NCI-H2107 treated with DMSO at 0.1 percent for 48 hours (cell line): ENCODE measurements around the gene MAP3K5.
"Not testable (repeated sequence)": the region's sequence is repeated elsewhere in the genome, so short reads cannot be mapped to it uniquely, and the experiment has no call there.

ENCODE experiments used
- DNase-seq: peaks from one replicate; lab custom pipeline; 2025; ENCODE audit not compliant: unreplicated experiment; lab: John Stamatoyannopoulos, UW

MAP3K5 gene

GRCh38 chr6:136774228-136775041 is 17.8 kb downstream of the MAP3K5 start:
- DNase-seq: no peak

DNA sequence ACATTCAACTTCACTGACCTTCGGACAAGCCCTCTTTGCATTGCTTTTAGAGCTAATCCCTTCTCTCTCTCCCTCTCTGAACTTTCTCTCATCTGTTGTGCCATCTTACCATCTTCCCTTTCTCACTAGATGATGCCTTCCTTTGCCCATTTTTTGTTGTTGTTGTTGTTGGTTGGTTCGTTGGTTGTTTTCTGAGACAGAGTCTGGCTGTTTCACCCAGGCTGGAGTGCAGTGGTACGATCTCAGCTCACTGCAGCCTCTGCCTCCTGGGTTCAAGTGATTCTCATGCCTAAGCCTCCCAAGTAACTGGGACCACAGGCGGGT is 18.8 kb downstream of the MAP3K5 start:
- DNase-seq: no peak

DNA sequence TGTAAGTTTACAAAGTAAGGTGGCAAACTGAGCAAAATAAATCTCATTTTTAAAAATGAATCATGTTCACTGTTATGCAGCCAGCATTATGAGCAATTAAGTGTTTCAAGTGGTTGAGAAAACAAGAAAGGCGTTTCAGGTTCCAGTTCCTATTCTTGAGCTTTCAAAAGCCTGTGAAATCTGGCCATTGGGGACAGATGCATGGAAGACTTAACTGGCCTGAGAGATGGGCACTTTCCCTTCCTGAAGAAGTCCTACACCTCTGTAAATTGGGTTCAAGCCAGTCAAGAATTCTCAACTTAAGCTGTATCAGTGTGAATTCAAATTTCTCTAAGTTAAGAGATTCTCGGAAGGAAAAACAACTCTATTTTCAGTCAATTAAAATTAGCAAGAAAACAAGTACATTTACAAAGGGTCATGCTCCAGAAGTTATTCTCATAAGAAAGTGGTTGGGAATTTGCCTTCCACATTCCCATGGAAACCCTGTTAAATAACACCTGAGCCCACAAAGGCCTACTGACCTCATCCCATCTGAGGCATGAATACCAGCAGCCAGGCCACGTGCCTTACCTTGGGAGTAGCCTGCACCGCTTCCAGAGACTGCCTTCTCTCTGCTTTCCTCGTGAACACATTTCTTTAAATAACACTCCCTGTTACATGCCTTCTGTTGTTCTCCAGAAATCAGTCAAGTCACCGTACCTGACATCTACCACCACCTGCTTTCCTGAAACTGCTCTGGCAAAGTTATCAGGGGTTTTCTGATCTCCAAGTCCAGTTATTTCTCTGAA is 19.4 kb downstream of the MAP3K5 start:
- DNase-seq: no peak

DNA sequence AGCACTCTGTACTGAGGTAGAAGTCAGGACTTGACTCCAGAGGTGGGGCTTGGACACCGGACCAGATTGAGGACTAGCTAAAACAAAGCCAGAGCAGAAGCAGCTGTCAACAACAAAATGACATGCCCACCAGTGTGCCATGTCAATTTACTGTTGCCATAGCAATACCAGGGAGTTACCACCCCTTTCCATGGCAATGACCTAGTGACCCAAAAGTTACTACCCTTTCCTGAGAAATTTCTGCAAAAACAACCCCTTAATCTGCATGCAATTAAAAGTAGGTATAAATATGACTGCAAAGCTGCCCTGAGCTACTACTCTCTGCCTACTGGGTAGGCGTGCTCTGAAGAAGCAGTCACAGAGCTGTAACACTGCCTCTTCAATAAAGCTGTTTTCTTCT is 21.0 kb downstream of the MAP3K5 start:
- no peak for DNase-seq

GRCh38 chr6:136769759-136770158 is 22.5 kb downstream of the MAP3K5 start:
- no peak for DNase-seq

DNA sequence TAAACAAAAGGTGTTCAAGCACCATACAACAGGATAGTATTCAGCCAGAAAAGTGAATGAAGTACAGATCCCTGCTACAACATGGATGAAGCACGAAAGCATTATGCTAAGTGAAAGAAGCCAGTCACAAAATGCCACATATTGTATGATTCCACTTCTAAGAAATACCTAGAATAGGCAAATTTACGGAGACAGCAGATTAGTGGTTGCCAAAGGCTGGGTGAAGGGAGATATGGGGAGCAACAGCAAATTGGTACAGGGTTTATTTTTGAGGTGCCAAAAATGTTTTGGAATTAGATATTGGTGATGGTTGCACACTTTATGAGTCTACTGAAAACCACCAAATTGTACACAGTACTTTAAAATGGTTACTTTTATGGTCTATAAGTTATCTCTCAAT is 23.2 kb downstream of the MAP3K5 start:
- no peak for DNase-seq

- no peak for DNase-seq
Measured at GRCh38 chr6:136767570-136768309, 24.5 kb downstream of the MAP3K5 start.

- no peak for DNase-seq
Measured at GRCh38 chr6:136767103-136767502, 25.2 kb downstream of the MAP3K5 start.

- DNase-seq: no peak
Measured at GRCh38 chr6:136766274-136766673, 26.0 kb downstream of the MAP3K5 start.

DNA sequence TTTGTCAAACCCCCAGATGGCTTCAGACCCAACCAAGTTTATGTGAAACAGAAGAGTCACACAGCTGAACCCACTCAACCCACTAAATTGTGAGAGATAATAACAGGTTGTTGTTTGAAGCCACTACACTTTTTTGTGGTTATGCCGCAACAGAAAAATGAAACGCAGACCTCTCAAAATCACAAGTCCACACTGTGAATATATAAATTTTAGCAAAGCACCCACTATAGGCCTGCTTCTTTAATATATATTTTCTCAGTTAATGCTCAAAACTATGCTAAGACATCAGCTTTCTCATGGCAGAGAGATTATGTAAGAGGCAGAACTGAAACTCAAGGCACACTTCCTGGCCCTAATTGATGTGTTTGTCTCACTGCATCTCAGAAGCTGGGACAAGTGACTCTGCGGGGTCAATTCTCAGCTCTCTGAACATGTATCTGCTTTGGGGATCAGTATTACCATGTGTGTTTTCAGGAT is 27.7 kb downstream of the MAP3K5 start:
- no peak for DNase-seq

- DNase-seq: no peak
Measured at GRCh38 chr6:136763716-136764516, 28.4 kb downstream of the MAP3K5 start.

GRCh38 chr6:136763255-136763654 is 29.0 kb downstream of the MAP3K5 start:
- DNase-seq: no peak

DNA sequence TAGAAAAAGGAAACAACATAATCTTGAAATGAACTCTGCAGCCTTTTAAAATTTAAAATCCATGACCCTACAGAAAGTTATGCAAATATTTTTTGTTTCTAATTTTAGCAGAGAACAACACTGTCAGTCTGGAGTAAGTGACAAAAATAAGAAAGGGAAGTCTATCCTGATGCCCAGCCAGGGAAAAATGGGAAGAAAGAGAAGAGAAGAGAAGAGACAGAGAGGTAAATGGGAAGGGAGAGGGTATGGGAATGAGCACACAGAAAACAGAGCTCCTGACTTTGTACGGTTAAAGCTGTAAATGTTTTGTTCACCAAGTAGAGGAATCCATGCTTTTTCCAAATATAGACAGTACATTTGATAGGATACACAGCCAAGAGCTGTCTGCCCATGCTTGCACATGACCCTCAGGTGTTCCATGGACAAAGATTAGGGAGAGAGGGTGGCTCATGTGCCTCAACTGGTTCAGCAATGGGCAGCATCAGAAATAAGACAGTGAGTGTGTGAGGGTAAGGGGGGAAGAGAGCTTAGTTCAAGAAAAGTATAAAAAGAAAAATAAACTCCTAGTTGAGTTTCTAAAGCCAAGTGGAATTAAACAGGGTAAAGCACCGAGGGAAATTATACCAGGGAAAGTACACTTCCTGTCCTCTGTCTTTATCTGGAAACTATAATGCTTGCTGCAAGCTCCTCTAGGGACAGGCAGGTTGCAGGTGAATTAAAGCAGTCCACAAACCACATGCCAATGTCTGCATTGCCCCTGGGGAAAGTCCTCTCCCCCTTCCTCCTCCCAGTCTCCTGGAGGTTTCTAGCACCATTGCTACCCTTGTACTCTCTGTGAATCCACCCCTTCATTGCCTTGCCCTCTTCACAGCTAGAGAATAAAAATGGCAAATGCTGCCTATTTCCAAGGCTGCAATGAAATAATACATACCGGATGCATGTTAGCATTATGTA is 30.0 kb downstream of the MAP3K5 start:
- DNase-seq: no peak

- no peak for DNase-seq
Measured at GRCh38 chr6:136761227-136761922, 30.9 kb downstream of the MAP3K5 start.

GRCh38 chr6:136760781-136761180 is 31.5 kb downstream of the MAP3K5 start:
- DNase-seq: not testable (repeated sequence)

DNA sequence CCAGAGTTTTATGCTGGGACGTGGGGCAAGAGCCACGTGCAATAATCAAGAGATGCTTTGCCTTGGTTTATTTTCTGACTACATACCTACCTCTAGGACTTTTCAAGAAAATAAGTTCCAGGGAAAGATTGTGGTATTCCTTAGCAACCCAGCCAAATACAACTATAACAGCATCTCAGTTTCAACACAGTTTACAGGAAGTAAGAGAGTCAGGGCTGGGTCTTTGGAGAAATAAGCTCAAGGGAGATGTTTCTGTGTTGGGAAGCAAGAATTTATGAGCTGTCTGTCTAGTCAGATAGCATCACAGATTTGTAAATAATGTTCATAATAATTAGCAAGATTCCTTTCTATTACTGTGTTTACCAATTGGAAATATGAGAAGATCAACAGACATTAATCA is 35.1 kb downstream of the MAP3K5 start:
- no peak for DNase-seq

- no peak for DNase-seq
Measured at GRCh38 chr6:136754820-136755219, 37.5 kb downstream of the MAP3K5 start.

- no peak for DNase-seq
Measured at GRCh38 chr6:136753624-136754023, 38.7 kb downstream of the MAP3K5 start.

GRCh38 chr6:136752554-136752953 is 39.7 kb downstream of the MAP3K5 start:
- DNase-seq: no peak
